Measurements from ENCODE around the gene DLX1. TPM values are rescaled to one million over a fixed set of nuclear protein-coding genes. Genes with fewer than 3 reads are reported as not detected.
A peak's percentile ranks its signal among the peaks of the same experiment; 100 is the strongest.

The DLX1 gene
- total and polyA plus RNA-seq, 2 of the 8 experiments (the other 6 are each of a cell fraction or from before 2014, with no cell fraction given): 0.11 TPM; not detected in 1

- FAIRE-seq (no peak), DNase-seq (ENCODE audit: low read depth in 1 of 2, low spot score in 2 of 2) (no peak)
- Histone ChIP-seq H3K27ac (ENCODE audit: low read depth, low read length) (no peak overlapping the region), H3K4ac (replicated peaks; ENCODE audit: insufficient read length, low read depth, low read length) (no peak overlapping the region), H3K9me3 (ENCODE audit: insufficient read depth in 2 of 2, low read depth in 1 of 2, low read length in 1 of 2) (no peaks in the 10 kb centered on the region), H3K4me1 (replicated peaks in 1 of 4; ENCODE audit: control insufficient read depth in 3 of 4, insufficient read depth in 4 of 4, low read length in 3 of 4) (peaks cover 2 to 61% (median 31%) of the 10 kb centered on the region in 4 experiments), H4K5ac (ENCODE audit: insufficient read length, low read depth, low read length) (no peak overlapping the region), H4K20me1 (replicated peaks in 1 of 2; ENCODE audit: control insufficient read depth in 1 of 2, insufficient read depth in 2 of 2, low read length in 2 of 2) (peaks cover 22 to 44% of the 10 kb centered on the region in 2 experiments), H2BK15ac (ENCODE audit: low read length) (0 out of 2 replicates have a peak overlapping the region, but pooled peaks have one; percentile 46), H3K23me2 (ENCODE audit: low read depth, low read length) (peaks cover 14% of the 10 kb centered on the region; the same call in 1 of the 2 replicates), H3K23ac (ENCODE audit: insufficient read length) (no peak overlapping the region), H3K56ac (replicated peaks; ENCODE audit: insufficient read length, low read depth, low read length) (no peak overlapping the region), H2AFZ (ENCODE audit: low read length) (peak overlapping the region; percentile 9; the same call in 1 of the 2 replicates), H3K27me3 (replicated peaks in 1 of 4; ENCODE audit: control insufficient read depth in 3 of 4, extremely low read depth in 1 of 4, insufficient read depth in 3 of 4, low read length in 3 of 4) (peaks cover 91 to 100% (median 99%) of the 10 kb centered on the region in 4 experiments), H4K91ac (replicated peaks; ENCODE audit: insufficient read length, low read length) (no peak overlapping the region), H3K36me3 (ENCODE audit: control insufficient read depth in 2 of 4, insufficient read depth in 4 of 4, low read length in 3 of 4) (no peaks in the 10 kb centered on the region), H3K4me3 (ENCODE audit: extremely low read depth in 1 of 4, insufficient read depth in 2 of 4, low read depth in 3 of 4, low read length in 4 of 4) (peak overlapping the region; percentile 40 to 66 (median 53); a peak in 7 of 8 replicates), H2BK12ac (ENCODE audit: low read depth, low read length) (peak overlapping the region; percentile 55; the same call in 1 of the 2 replicates), H2BK5ac (ENCODE audit: low read depth, low read length) (no peak overlapping the region; the same call in 1 of the 2 replicates), H3K9ac (replicated peaks in 1 of 4; ENCODE audit: extremely low read depth in 1 of 4, low read depth in 3 of 4, low read length in 3 of 4) (no peak overlapping the region), H3K4me2 (ENCODE audit: insufficient read depth in 1 of 2, low read depth in 2 of 2, low read length in 2 of 2) (peak overlapping the region; percentile 78 to 84), H3K14ac (ENCODE audit: insufficient read length) (no peak overlapping the region), H3K79me2 (ENCODE audit: control insufficient read depth in 1 of 2, insufficient read depth in 2 of 2, low read length in 2 of 2) (no peaks in the 10 kb centered on the region), H3K79me1 (ENCODE audit: low read depth, low read length) (no peaks in the 10 kb centered on the region), H3K18ac (ENCODE audit: extremely low read depth, low read length) (peak overlapping the region; percentile 48; the same call in 1 of the 2 replicates), H2BK20ac (ENCODE audit: low read length) (no peak overlapping the region), H4K8ac (ENCODE audit: extremely low read depth, insufficient read depth, low read length) (no peak overlapping the region), H2AK5ac (ENCODE audit: low read depth, low read length) (0 out of 2 replicates have a peak overlapping the region, but pooled peaks have one; percentile 40), H2BK120ac (replicated peaks; ENCODE audit: low read depth, low read length) (no peak overlapping the region)
- ChIA-PET POLR2A (ENCODE audit: partially characterized antibody) (interaction anchor here (14.0 kb wide), 1 partner anchor 18 kb away, joined by 184 read pairs; the partner anchor contains the start of gene DLX2), CTCF (ENCODE audit: partially characterized antibody) (interaction anchor here (2.6 to 4.1 kb wide), 2 partner anchors 12 to 17 kb away, joined by 19 to 25 read pairs; partner anchors contain the start of gene DLX2)
- WGBS, 2 experiments (ENCODE audit: extremely low coverage in 1 of 2, insufficient coverage in 1 of 2, insufficient read length in 1 of 2, insufficient replicate concordance in 2 of 2, low coverage in 1 of 2, low lambda C conversion rate in 2 of 2, missing lambda C conversion rate in 1 of 2): 0% methylated on average over 15 of the region's 17 CpGs; no CpG with 5 or more reads in 1 of the 2 experiments
- no peak for TF ChIP-seq RAD21 (IDR thresholded peaks at IDR 0.05 in 1 of 2, conservative IDR thresholded peaks at IDR 0.05 in 1 of 2; ENCODE audit: low read depth in 2 of 2, low read length in 2 of 2)
- no peak for TF ChIP-seq ATF3 (IDR thresholded peaks at IDR 0.05; ENCODE audit: insufficient read depth, low read depth, low read length)
- 0 out of 2 replicates have a peak, but pooled peaks have one; percentile 8 for TF ChIP-seq TCF12 (IDR thresholded peaks at IDR 0.05; ENCODE audit: low read depth, low read length)
- no peak for TF ChIP-seq CHD2 (IDR thresholded peaks at IDR 0.05; ENCODE audit: low read length)
- TF ChIP-seq JUND (IDR thresholded peaks at IDR 0.05; ENCODE audit: low read length): no peak
- TF ChIP-seq TAF7 (optimal IDR thresholded peaks at IDR 0.05; ENCODE audit: borderline replicate concordance, low read depth, low read length): no peak
- no peak for TF ChIP-seq BCL11A (IDR thresholded peaks at IDR 0.05; ENCODE audit: low read depth in 2 of 2, low read length in 2 of 2)
- TF ChIP-seq SIN3A (conservative IDR thresholded peaks at IDR 0.05 in 1 of 2, IDR thresholded peaks at IDR 0.05 in 1 of 2; ENCODE audit: low read depth in 1 of 2, low read length in 2 of 2): no peak
- peak; percentile 69 for TF ChIP-seq RNF2 (IDR thresholded peaks at IDR 0.05; ENCODE audit: borderline replicate concordance, low read depth, low read length, missing control alignments, poor library complexity, severe bottlenecking)
- TF ChIP-seq CHD1 (IDR thresholded peaks at IDR 0.05; ENCODE audit: low read depth, low read length): no peak
- TF ChIP-seq EZH2 (IDR thresholded peaks at IDR 0.05; ENCODE audit: low read depth, low read length, severe bottlenecking): peak; percentile 60
- TF ChIP-seq SIRT6 (IDR thresholded peaks at IDR 0.05; ENCODE audit: low read length): no peak
These were observed 987 bp upstream of the DLX1 start for GRCh38 chr2:172084395-172084644.

Measured in H1 (cell line).